ENCODE data around the gene SLC4A1AP.

GRCh38 chr2:27628767-27629709, 34.7 kb upstream of the SLC4A1AP start, which contains the start of the genes CCDC121 and GPN1:
- TF ChIP-seq CTCF (IDR thresholded peaks at IDR 0.05; ENCODE audit: low read depth, low read length, missing input control) (no peak), NR2F2 (IDR thresholded peaks at IDR 0.05) (no peak), RXRA (IDR thresholded peaks at IDR 0.05) (no peak), YY1 (IDR thresholded peaks at IDR 0.05) (peak; percentile 98), RAD21 (IDR thresholded peaks at IDR 0.05) (peak; percentile 48 to 60), REST (IDR thresholded peaks at IDR 0.05) (peak; percentile 46), JUND (IDR thresholded peaks at IDR 0.05) (peak; percentile 33 to 49), EGR1 (IDR thresholded peaks at IDR 0.05; ENCODE audit: low read depth in 2 of 2) (peak in 1 of 2 donors; percentile 13), TAF1 (conservative IDR thresholded peaks at IDR 0.05) (no peak), ZBTB33 (IDR thresholded peaks at IDR 0.05) (peak; percentile 39)
